OCI-LY7 (cell line): Measurements from ENCODE around the gene ADGRG6. TPM values are rescaled to one million over a fixed set of nuclear protein-coding genes. Genes with fewer than 3 reads are reported as not detected.

ENCODE experiments used
- BruUV-seq: library from RNA; stranded (reverse); fragments of 400-500 nt; replicated peaks from 2 replicates; lab custom pipeline; 2021; lab: Mats Ljungman, UMichigan
- CTCF ChIA-PET: fragments of 300-600 bp; sonication (Branson Sonifier 250); formaldehyde crosslinking; loops from one replicate; lab custom pipeline; 2022; ENCODE audit warnings: antibody characterized with exemption; ENCODE audit not compliant: unreplicated experiment; lab: Charles Lee
- POLR2A ChIA-PET: fragments of 300-600 bp; sonication (Branson Sonifier 250); formaldehyde crosslinking; loops from one replicate; lab custom pipeline; 2022; ENCODE audit warnings: antibody characterized with exemption; lab: Charles Lee
- DNase-seq: peaks from one replicate; pipeline ENCODE4 v3.0.0-alpha.2; 2015; ENCODE audit warnings: low spot score
- H2AFZ ChIP-seq: fragments of 200-600 bp; sonication (generic), shearing (Covaris generic); 2 replicates; pipeline ENCODE4 v1.6.1; 2014; ENCODE audit warnings: mild to moderate bottlenecking, antibody characterized with exemption, low read length, moderate library complexity
- H3K27ac ChIP-seq: fragments of 200-600 bp; sonication (generic); 2 replicates; pipeline ENCODE4 v1.5.1; 2014; ENCODE audit warnings: mixed run types, low read depth, mild to moderate bottlenecking, moderate library complexity, low read length, inconsistent platforms; ENCODE audit not compliant: poor library complexity, severe bottlenecking
- H3K36me3 ChIP-seq: fragments of 200-600 bp; sonication (generic); 2 replicates; pipeline ENCODE4 v1.6.1; 2014; ENCODE audit warnings: mild to moderate bottlenecking, antibody characterized with exemption, low read length, moderate library complexity, mixed read lengths; ENCODE audit not compliant: insufficient read depth
- H3K4me1 ChIP-seq: fragments of 200-600 bp; sonication (generic); 2 replicates; pipeline ENCODE4 v1.5.1; 2014; ENCODE audit warnings: mild to moderate bottlenecking, low read length; ENCODE audit not compliant: insufficient read depth, poor library complexity, severe bottlenecking
- H3K4me2 ChIP-seq: fragments of 200-600 bp; sonication (generic); 2 replicates; pipeline ENCODE4 v1.6.1; 2014; ENCODE audit warnings: mild to moderate bottlenecking, low read length
- H3K4me3 ChIP-seq: fragments of 200-600 bp; sonication (generic); 2 replicates; pipeline ENCODE4 v1.5.1; 2014; ENCODE audit warnings: mild to moderate bottlenecking, low read depth, low read length; ENCODE audit not compliant: poor library complexity, severe bottlenecking
- H3K79me2 ChIP-seq: fragments of 200-600 bp; sonication (generic); 2 replicates; pipeline ENCODE4 v1.6.1; 2016; ENCODE audit warnings: low read depth, mild to moderate bottlenecking, low read length, moderate library complexity, mixed read lengths; ENCODE audit not compliant: insufficient read depth
- H3K9me2 ChIP-seq: fragments of 200-600 bp; sonication (generic); 2 replicates; pipeline ENCODE4 v1.6.1; 2016; ENCODE audit warnings: mild to moderate bottlenecking, low read length, mixed read lengths; ENCODE audit not compliant: insufficient read depth
- H3K9me3 ChIP-seq: fragments of 200-600 bp; sonication (generic); 2 replicates; pipeline ENCODE4 v1.6.1; 2014; ENCODE audit warnings: mild to moderate bottlenecking, mixed run types, low read length, mixed read lengths
- H4K20me1 ChIP-seq: fragments of 200-600 bp; sonication (generic); 2 replicates; pipeline ENCODE4 v1.6.1; 2014; ENCODE audit warnings: mild to moderate bottlenecking, antibody characterized with exemption, low read length, moderate library complexity, mixed read lengths; ENCODE audit not compliant: insufficient read depth
- EZH2phosphoT487 ChIP-seq: fragments of 200-600 bp; sonication (generic); IDR thresholded peaks from 2 replicates; pipeline ENCODE4 v1.6.1; 2018; ENCODE audit warnings: low read depth, borderline replicate concordance, mild to moderate bottlenecking, mixed run types, antibody characterized with exemption, low read length, moderate library complexity, mixed read lengths
- intact Hi-C: fragments of 100-400 bp; cut with micrococcal nuclease; formaldehyde crosslinking; loops from one replicate; pipeline ENCODE4 v1.10.0; 2022; ENCODE audit not compliant: unreplicated experiment
- total RNA-seq, 2 experiments: library from RNA; depleted of rRNA in 1 of 2; stranded (reverse); fragments of >200 nt in 1 of 2; shearing (Covaris generic) in 1 of 2; gene quantifications; 2 replicates each; pipeline ENCODE4 v1.2.3, GENCODE V29; 2014 to 2022
- TF ChIP-seq, protein P1 (sequence below): fragments of 200-600 bp; sonication (generic); conservative IDR thresholded peaks from 2 replicates; pipeline ENCODE4 v1.5.1; 2014; ENCODE audit warnings: mild to moderate bottlenecking, antibody characterized with exemption, low read length, moderate library complexity, mixed read lengths

Gene ADGRG6
- total RNA-seq, 2 experiments from 2014 or later: not detected

- Histone ChIP-seq H3K4me2 (no peak overlapping the region), H2AFZ (no peak overlapping the region), H3K4me3 (no peak overlapping the region), H3K4me1 (no peaks in the 10 kb centered on the region), H3K9me2 (no peaks in the 10 kb centered on the region), H3K36me3 (no peaks in the 10 kb centered on the region), H4K20me1 (no peaks in the 10 kb centered on the region), H3K27ac (no peak overlapping the region), H3K9me3 (no peaks in the 10 kb centered on the region), H3K79me2 (no peaks in the 10 kb centered on the region)
- no peak for TF ChIP-seq EZH2phosphoT487
- TF ChIP-seq, protein P1, sequence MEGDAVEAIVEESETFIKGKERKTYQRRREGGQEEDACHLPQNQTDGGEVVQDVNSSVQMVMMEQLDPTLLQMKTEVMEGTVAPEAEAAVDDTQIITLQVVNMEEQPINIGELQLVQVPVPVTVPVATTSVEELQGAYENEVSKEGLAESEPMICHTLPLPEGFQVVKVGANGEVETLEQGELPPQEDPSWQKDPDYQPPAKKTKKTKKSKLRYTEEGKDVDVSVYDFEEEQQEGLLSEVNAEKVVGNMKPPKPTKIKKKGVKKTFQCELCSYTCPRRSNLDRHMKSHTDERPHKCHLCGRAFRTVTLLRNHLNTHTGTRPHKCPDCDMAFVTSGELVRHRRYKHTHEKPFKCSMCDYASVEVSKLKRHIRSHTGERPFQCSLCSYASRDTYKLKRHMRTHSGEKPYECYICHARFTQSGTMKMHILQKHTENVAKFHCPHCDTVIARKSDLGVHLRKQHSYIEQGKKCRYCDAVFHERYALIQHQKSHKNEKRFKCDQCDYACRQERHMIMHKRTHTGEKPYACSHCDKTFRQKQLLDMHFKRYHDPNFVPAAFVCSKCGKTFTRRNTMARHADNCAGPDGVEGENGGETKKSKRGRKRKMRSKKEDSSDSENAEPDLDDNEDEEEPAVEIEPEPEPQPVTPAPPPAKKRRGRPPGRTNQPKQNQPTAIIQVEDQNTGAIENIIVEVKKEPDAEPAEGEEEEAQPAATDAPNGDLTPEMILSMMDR: no peak
- BruUV-seq: no TSS peak
- ChIA-PET POLR2A (interaction anchor here (0.7 kb wide), 1 partner anchor 1457 kb away, joined by 3 read pairs; no protein-coding TSS in a partner anchor), CTCF (no interaction called here)
- no peak for DNase-seq
- intact Hi-C loops: no loop called here
These were observed 154.3 kb downstream of the ADGRG6 start for GRCh38 chr6:142455957-142456589.

- H3K4me3 ChIP-seq: no peak overlapping the region
- H4K20me1 ChIP-seq: no peaks in the 10 kb centered on the region
- H3K36me3 ChIP-seq: no peaks in the 10 kb centered on the region
- BruUV-seq: no TSS peak
- no peak overlapping the region for H3K4me2 ChIP-seq
- H3K9me3 ChIP-seq: no peaks in the 10 kb centered on the region
- TF ChIP-seq EZH2phosphoT487: no peak
- TF ChIP-seq, protein P1: no peak
- H3K79me2 ChIP-seq: no peaks in the 10 kb centered on the region
- no peaks in the 10 kb centered on the region for H3K9me2 ChIP-seq
- ChIA-PET POLR2A (interaction anchor here (0.6 kb wide), 1 partner anchor 96 kb away, joined by 3 read pairs; no protein-coding TSS in a partner anchor), CTCF (no interaction called here)
- intact Hi-C loops: no loop called here
- no peak for DNase-seq
- H3K4me1 ChIP-seq: no peaks in the 10 kb centered on the region
- no peak overlapping the region for H3K27ac ChIP-seq
- H2AFZ ChIP-seq: no peak overlapping the region
These were observed 156.0 kb downstream of the ADGRG6 start for GRCh38 chr6:142457638-142458406.

DNA sequence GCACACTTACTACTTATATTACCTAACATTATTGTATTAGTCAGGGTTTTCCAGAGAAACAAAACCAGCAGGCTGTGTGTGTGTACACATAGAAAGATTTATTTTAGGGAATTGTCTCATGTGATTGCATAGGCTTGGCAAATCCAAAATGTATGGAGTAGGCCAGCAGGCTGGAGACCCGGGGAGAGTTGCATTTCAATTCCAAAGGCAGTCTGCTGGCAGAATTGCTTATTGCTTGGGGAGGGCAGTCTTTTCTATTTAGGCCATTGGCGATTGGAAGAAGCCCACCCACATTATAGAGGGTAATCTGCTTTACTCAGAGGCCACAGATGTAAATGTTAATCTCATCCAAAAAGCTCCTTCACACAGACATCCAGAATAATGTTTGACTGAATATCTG is 157.0 kb downstream of the ADGRG6 start:
- Histone ChIP-seq H3K27ac (no peak overlapping the region), H3K79me2 (no peaks in the 10 kb centered on the region), H3K9me2 (no peaks in the 10 kb centered on the region), H3K4me3 (no peak overlapping the region), H4K20me1 (no peaks in the 10 kb centered on the region), H2AFZ (no peak overlapping the region), H3K4me1 (no peaks in the 10 kb centered on the region), H3K36me3 (no peaks in the 10 kb centered on the region), H3K4me2 (no peak overlapping the region), H3K9me3 (no peaks in the 10 kb centered on the region)
- intact Hi-C loops: no loop called here
- CTCF ChIA-PET: no interaction called here
- POLR2A ChIA-PET: no interaction called here
- BruUV-seq: no TSS peak
- TF ChIP-seq, protein P1: no peak
- no peak for TF ChIP-seq EZH2phosphoT487
- no peak for DNase-seq
